Trophoblast cell (in vitro differentiated cells and primary cell): Measurements from ENCODE around the gene NUDT16L1.

ENCODE experiments used
- DNase-seq, 2 donors: peaks; one replicate each; pipeline ENCODE4 v3.0.0-alpha.2; 2016
- H2AFZ ChIP-seq: 2 replicates; pipeline ENCODE4 v1.6.1; 2013; ENCODE audit warnings: low read length, moderate library complexity, mild to moderate bottlenecking; ENCODE audit not compliant: insufficient read depth, poor library complexity
- H2AK5ac ChIP-seq: 2 replicates; pipeline ENCODE4 v1.6.1; 2013; ENCODE audit warnings: mild to moderate bottlenecking, low read length
- H2BK120ac ChIP-seq: 2 replicates; pipeline ENCODE4 v1.6.1; 2013; ENCODE audit warnings: low read length, mild to moderate bottlenecking, moderate library complexity; ENCODE audit not compliant: insufficient read depth, poor library complexity
- H2BK12ac ChIP-seq: 2 replicates; pipeline ENCODE4 v1.6.1; 2013; ENCODE audit warnings: mild to moderate bottlenecking, low read length, moderate library complexity
- H2BK5ac ChIP-seq: 2 replicates; pipeline ENCODE4 v1.6.1; 2013; ENCODE audit warnings: low read length, low read depth, moderate library complexity, mild to moderate bottlenecking; ENCODE audit not compliant: poor library complexity
- H3K14ac ChIP-seq: 2 replicates; pipeline ENCODE4 v1.6.1; 2013; ENCODE audit warnings: mild to moderate bottlenecking, low read length
- H3K18ac ChIP-seq: 2 replicates; pipeline ENCODE4 v1.6.1; 2013; ENCODE audit warnings: mild to moderate bottlenecking, low read length
- H3K23ac ChIP-seq: 2 replicates; pipeline ENCODE4 v1.6.1; 2013; ENCODE audit warnings: low read length
- H3K27ac ChIP-seq: 2 replicates; pipeline ENCODE4 v1.5.1; 2013; ENCODE audit warnings: low read depth, mild to moderate bottlenecking, inconsistent platforms, low read length, moderate library complexity
- H3K27me3 ChIP-seq: 2 replicates; pipeline ENCODE4 v1.6.1; 2013; ENCODE audit warnings: inconsistent platforms, mild to moderate bottlenecking, low read length, moderate library complexity; ENCODE audit not compliant: insufficient read depth
- H3K36me3 ChIP-seq, 2 experiments: 1 replicate in 1 of 2; 2 replicates in 1 of 2; pipeline ENCODE4 v1.6.1; 2013; ENCODE audit warnings: low read length in 2 of 2, mild to moderate bottlenecking in 2 of 2, moderate library complexity in 1 of 2; ENCODE audit not compliant: insufficient read depth in 2 of 2, control insufficient read depth in 1 of 2
- H3K4ac ChIP-seq: 2 replicates; pipeline ENCODE4 v1.6.1; 2013; ENCODE audit warnings: low read depth, mild to moderate bottlenecking, low read length, moderate library complexity
- H3K4me1 ChIP-seq, 2 experiments: 1 replicate in 1 of 2; 2 replicates in 1 of 2; pipeline ENCODE4 v1.6.1; 2013; ENCODE audit warnings: low read length in 2 of 2, mild to moderate bottlenecking in 2 of 2, moderate library complexity in 1 of 2; ENCODE audit not compliant: insufficient read depth in 2 of 2, control insufficient read depth in 1 of 2
- H3K4me2 ChIP-seq: 2 replicates; pipeline ENCODE4 v1.6.1; 2013; ENCODE audit warnings: inconsistent platforms, mild to moderate bottlenecking, low read length, moderate library complexity
- H3K4me3 ChIP-seq: 2 replicates; pipeline ENCODE4 v1.5.1; 2013; ENCODE audit warnings: mild to moderate bottlenecking, low read depth, low read length, inconsistent platforms
- H3K79me1 ChIP-seq: one replicate; pipeline ENCODE4 v1.6.1; 2013; ENCODE audit warnings: low read length
- H3K79me2 ChIP-seq: 2 replicates; pipeline ENCODE4 v1.6.1; 2013; ENCODE audit warnings: low read length, mild to moderate bottlenecking; ENCODE audit not compliant: control insufficient read depth, insufficient read depth, poor library complexity
- H3K9ac ChIP-seq: 2 replicates; pipeline ENCODE4 v1.6.1; 2013; ENCODE audit warnings: mild to moderate bottlenecking, low read length
- H3K9me3 ChIP-seq: 2 replicates; pipeline ENCODE4 v1.6.1; 2013; ENCODE audit warnings: low read depth, mild to moderate bottlenecking, control low read depth, inconsistent platforms, low read length; ENCODE audit not compliant: insufficient read depth
- H4K12ac ChIP-seq: 2 replicates; pipeline ENCODE4 v1.6.1; 2013; ENCODE audit warnings: low read depth, mild to moderate bottlenecking, low read length, moderate library complexity
- H4K8ac ChIP-seq: 2 replicates; pipeline ENCODE4 v1.6.1; 2013; ENCODE audit warnings: low read depth, mild to moderate bottlenecking, low read length, moderate library complexity
- H4K91ac ChIP-seq: one replicate; pipeline ENCODE4 v1.6.1; 2013; ENCODE audit warnings: low read depth, mild to moderate bottlenecking, low read length, moderate library complexity
- WGBS: extraction: QIAGEN DNeasy Blood & Tissue Kit; methylation state at CpG from one replicate; pipeline ENCODE4 v1.1.7; 2013; ENCODE audit warnings: missing lambda C conversion rate; ENCODE audit not compliant: insufficient read length, insufficient coverage; ENCODE audit errors: extremely low coverage; 5-methylcytosine and 5-hydroxymethylcytosine counted together

The NUDT16L1 gene

GRCh38 chr16:4689091-4689671 is 4.2 kb upstream of the NUDT16L1 start:
- no peak overlapping the region for H3K9ac ChIP-seq
- no peak overlapping the region for H3K4me3 ChIP-seq
- H3K79me2 ChIP-seq = peaks cover 6% of the 10 kb centered on the region
- H4K8ac ChIP-seq = no peak overlapping the region
- no peak overlapping the region for H2BK120ac ChIP-seq
- DNase-seq = no peak
- peaks cover 5% of the 10 kb centered on the region for H3K9me3 ChIP-seq
- H3K36me3 ChIP-seq = peaks cover 56 to 58% of the 10 kb centered on the region in 2 experiments
- H3K4ac ChIP-seq = no peak overlapping the region
- no peak overlapping the region for H2BK5ac ChIP-seq
- H3K14ac ChIP-seq = no peak overlapping the region
- no peaks in the 10 kb centered on the region for H3K27me3 ChIP-seq
- H3K23ac ChIP-seq = no peak overlapping the region
- no peak overlapping the region for H3K27ac ChIP-seq
- H2AFZ ChIP-seq = no peak overlapping the region
- H3K18ac ChIP-seq = no peak overlapping the region
- no peak overlapping the region for H2AK5ac ChIP-seq
- no peak overlapping the region for H3K4me2 ChIP-seq
- no peak overlapping the region for H4K91ac ChIP-seq
- no peak overlapping the region for H4K12ac ChIP-seq
- no peak overlapping the region for H2BK12ac ChIP-seq
- H3K79me1 ChIP-seq = peaks cover 7% of the 10 kb centered on the region
- WGBS = no CpG with 5 or more reads among the region's 21 CpGs
- H3K4me1 ChIP-seq = peaks cover 5 to 9% of the 10 kb centered on the region in 2 experiments

DNA sequence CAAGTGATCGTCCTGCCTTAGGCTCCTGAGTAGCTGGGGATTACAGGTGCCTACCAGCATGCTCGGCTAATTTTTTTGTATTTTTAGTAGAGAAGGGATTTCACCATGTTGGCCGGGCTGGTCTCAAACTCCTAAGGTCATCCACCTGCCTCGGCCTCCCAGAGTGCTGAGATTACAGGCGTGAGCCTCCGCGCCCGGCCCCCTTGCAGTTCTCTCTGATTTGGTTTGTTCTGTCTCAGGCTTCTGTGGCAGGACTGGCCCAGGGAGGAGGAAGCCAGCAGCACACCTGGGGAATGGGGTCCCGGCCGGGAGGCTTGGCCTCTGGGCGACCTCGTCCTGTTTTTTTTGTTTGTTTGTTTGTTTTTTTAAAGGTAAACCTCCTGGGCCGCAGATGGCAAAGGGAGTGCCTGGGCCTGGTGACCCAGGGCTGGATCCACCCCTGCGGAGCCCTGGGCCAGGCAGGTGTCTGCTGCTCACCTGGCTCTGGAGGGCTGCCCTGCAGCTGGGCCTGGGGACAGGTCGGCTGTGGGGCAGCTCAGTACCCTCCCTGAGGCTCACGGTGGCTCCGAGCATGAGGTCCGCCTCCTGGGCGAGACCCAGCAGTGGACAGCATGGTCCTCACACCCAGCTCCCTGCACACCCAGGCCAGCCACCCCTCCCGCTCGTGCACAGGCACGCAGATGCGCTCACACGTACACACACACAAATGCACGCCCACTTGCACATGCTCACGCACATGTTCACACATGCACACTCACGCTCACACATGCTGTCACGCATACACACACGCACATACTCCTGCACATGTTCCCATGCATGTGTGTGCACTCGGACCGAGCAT is 3.3 kb upstream of the NUDT16L1 start:
- no peak for DNase-seq
- Histone ChIP-seq H3K4ac (no peak overlapping the region), H3K4me2 (no peak overlapping the region), H4K12ac (no peak overlapping the region), H4K8ac (no peak overlapping the region), H2BK12ac (no peak overlapping the region), H3K79me2 (peaks cover 6% of the 10 kb centered on the region), H3K27me3 (no peaks in the 10 kb centered on the region), H2AK5ac (no peak overlapping the region), H3K36me3 (peaks cover 53% of the 10 kb centered on the region in 2 experiments), H3K4me3 (peak overlapping the region; percentile 13), H2BK120ac (no peak overlapping the region), H3K4me1 (peaks cover 3 to 12% of the 10 kb centered on the region in 2 experiments), H3K18ac (no peak overlapping the region), H3K14ac (no peak overlapping the region), H3K9me3 (peaks cover 5% of the 10 kb centered on the region), H2BK5ac (no peak overlapping the region), H3K9ac (no peak overlapping the region), H4K91ac (no peak overlapping the region), H3K23ac (no peak overlapping the region), H2AFZ (no peak overlapping the region), H3K27ac (no peak overlapping the region), H3K79me1 (peaks cover 7% of the 10 kb centered on the region)
- WGBS = no CpG with 5 or more reads among the region's 31 CpGs

DNA sequence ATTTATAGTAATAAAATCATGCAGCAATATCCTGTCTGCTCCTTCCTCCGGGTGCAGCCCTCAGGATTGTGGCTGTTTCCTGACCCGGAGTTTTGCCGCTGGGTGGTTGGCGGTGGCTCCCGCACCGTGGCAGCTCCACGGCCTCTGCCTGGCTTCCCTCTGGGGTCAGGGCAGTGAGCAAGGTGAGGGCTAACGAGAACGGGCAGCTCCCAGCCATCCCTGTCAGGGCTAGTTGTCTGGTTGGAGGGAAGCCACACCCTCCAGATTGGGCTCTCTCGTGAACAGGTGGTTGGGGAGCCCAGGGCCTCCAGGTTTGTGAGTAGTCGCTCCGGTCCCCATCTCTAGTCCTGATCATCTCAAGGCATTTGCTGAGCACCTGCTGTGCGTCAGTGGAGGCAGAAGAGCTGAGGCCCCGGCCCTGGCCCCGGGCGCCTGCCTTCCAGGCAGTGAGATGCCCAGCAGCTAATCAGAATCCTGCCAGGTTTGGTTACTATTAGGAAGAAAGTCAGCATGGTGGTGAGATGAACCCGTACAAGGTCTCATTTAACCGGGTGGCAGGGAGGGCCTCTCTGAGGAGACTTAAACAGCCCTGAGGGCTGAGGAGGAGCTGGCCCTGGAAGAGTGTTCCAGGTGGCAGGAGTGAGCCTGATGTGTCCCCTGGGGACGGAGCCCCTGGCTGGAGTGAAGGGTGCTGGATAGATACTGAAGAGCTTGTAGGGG is 2.3 kb upstream of the NUDT16L1 start:
- Histone ChIP-seq H3K9me3 (peaks cover 5% of the 10 kb centered on the region), H3K27me3 (no peaks in the 10 kb centered on the region), H2AFZ (no peak overlapping the region), H3K4ac (no peak overlapping the region), H3K36me3 (peaks cover 52 to 53% of the 10 kb centered on the region in 2 experiments), H3K79me1 (peaks cover 7% of the 10 kb centered on the region), H3K4me2 (no peak overlapping the region), H3K18ac (no peak overlapping the region), H3K4me3 (no peak overlapping the region), H3K9ac (no peak overlapping the region), H3K27ac (no peak overlapping the region), H2BK5ac (no peak overlapping the region), H4K12ac (no peak overlapping the region), H2BK12ac (no peak overlapping the region), H3K14ac (no peak overlapping the region), H4K8ac (no peak overlapping the region), H2AK5ac (no peak overlapping the region), H3K79me2 (peaks cover 6% of the 10 kb centered on the region), H4K91ac (no peak overlapping the region), H3K23ac (no peak overlapping the region), H2BK120ac (no peak overlapping the region), H3K4me1 (peaks cover 3 to 12% of the 10 kb centered on the region in 2 experiments)
- DNase-seq = no peak
- WGBS = no CpG with 5 or more reads among the region's 19 CpGs

DNA sequence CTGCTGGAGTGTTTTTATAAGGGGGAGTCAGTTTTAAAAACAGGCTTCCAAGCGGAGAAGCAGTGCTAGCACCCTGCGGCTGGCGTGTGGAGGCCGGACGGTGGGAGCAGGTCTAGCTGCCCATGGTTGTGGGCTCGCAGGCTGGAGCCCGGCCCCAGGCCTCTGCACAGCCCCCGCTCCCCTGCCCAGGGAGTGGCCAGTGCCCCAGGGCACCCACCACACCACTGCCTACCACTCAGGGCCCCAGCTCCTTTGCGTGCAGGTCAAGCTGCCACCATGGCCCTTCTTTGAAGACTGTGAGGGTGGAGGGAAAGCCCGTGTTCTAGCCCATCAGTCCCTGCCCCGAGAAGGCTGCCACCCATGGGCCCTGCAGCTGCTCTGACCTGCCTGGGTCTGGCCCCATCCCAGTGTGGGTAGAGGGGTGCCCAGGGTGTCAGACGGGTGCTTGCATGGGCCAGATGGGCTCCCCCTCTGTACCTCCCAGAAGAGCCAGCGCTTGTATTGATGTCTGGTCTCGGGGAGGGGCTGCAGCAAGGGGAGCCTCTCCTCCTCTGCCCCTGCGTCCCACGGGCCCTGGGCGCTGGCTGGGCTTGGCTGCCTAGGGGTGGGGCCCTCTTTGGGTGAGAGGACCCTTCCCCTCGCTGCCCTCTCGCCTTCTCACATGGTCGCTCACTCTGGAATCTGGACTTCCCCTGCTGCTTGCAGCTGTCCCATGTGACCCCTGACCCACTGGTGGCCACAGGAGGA is 1.5 kb upstream of the NUDT16L1 start:
- no peak overlapping the region for H3K4me3 ChIP-seq
- WGBS = no CpG with 5 or more reads among the region's 20 CpGs
- H2BK12ac ChIP-seq = no peak overlapping the region
- no peak overlapping the region for H2AK5ac ChIP-seq
- DNase-seq = no peak
- H3K9me3 ChIP-seq = peaks cover 5% of the 10 kb centered on the region
- no peak overlapping the region for H2AFZ ChIP-seq
- H4K91ac ChIP-seq = no peak overlapping the region
- no peak overlapping the region for H4K8ac ChIP-seq
- H3K79me2 ChIP-seq = peaks cover 6% of the 10 kb centered on the region
- H3K27ac ChIP-seq = no peak overlapping the region
- H3K4me2 ChIP-seq = no peak overlapping the region
- no peak overlapping the region for H3K14ac ChIP-seq
- H4K12ac ChIP-seq = no peak overlapping the region
- H2BK120ac ChIP-seq = no peak overlapping the region
- peaks cover 3 to 12% of the 10 kb centered on the region in 2 experiments for H3K4me1 ChIP-seq
- H3K36me3 ChIP-seq = peaks cover 52 to 53% of the 10 kb centered on the region in 2 experiments
- H2BK5ac ChIP-seq = no peak overlapping the region
- H3K79me1 ChIP-seq = peaks cover 7% of the 10 kb centered on the region
- H3K9ac ChIP-seq = no peak overlapping the region
- H3K4ac ChIP-seq = no peak overlapping the region
- H3K18ac ChIP-seq = no peak overlapping the region
- no peak overlapping the region for H3K23ac ChIP-seq
- no peaks in the 10 kb centered on the region for H3K27me3 ChIP-seq
